WTC11 (cell line): Measurements from ENCODE around the gene GRK4. TPM values are rescaled to one million over a fixed set of nuclear protein-coding genes. Genes with fewer than 3 reads are reported as not detected.

Experiments
- ATAC-seq: fragments of 200-7000 bp; cut with Tn5 transposase; 2 replicates; pipeline ENCODE4 v1.10.0; 2021; ENCODE audit warnings: mild to moderate bottlenecking, moderate library complexity
- CTCF ChIA-PET: fragments of 300-600 bp; sonication (Branson Sonifier 250); formaldehyde crosslinking; loops from one replicate; lab custom pipeline; 2021; ENCODE audit warnings: antibody characterized with exemption; lab: Charles Lee
- POLR2A ChIA-PET: fragments of 350-600 bp; sonication (Branson Sonifier 250); formaldehyde crosslinking; loops from one replicate; lab custom pipeline; 2021; ENCODE audit warnings: antibody characterized with exemption; lab: Charles Lee
- DNase-seq: peaks from one replicate; pipeline ENCODE4 v3.0.0; 2021; ENCODE audit warnings: low spot score
- H3K27ac Mint-ChIP-seq: 2 replicates; pipeline ENCODE4 v1.8.0; 2021; ENCODE audit warnings: mixed read lengths
- H3K27me3 Mint-ChIP-seq: 2 replicates; pipeline ENCODE4 v1.8.0; 2021; ENCODE audit warnings: low read depth, mild to moderate bottlenecking, moderate library complexity, mixed read lengths
- H3K36me3 Mint-ChIP-seq: 2 replicates; pipeline ENCODE4 v1.8.0; 2021; ENCODE audit warnings: mixed read lengths
- H3K4me1 Mint-ChIP-seq: 2 replicates; pipeline ENCODE4 v1.8.0; 2022; ENCODE audit warnings: mixed read lengths
- H3K4me3 Mint-ChIP-seq: 2 replicates; pipeline ENCODE4 v1.8.0; 2021; ENCODE audit warnings: mild to moderate bottlenecking, moderate library complexity, mixed read lengths
- H3K9me3 Mint-ChIP-seq: 2 replicates; pipeline ENCODE4 v1.8.0; 2021; ENCODE audit warnings: mixed read lengths
- ATF3 ChIP-seq: sonication (generic); formaldehyde crosslinking; conservative IDR thresholded peaks from 2 replicates; pipeline ENCODE4 v1.8.1; 2022; ENCODE audit warnings: mild to moderate bottlenecking, missing genetic modification reagents
- CDX4 ChIP-seq: fragments of 250-450 bp; sonication (Bioruptor Pico); IDR thresholded peaks from 2 replicates; pipeline ENCODE4 v1.9.0; 2021; ENCODE audit warnings: moderate library complexity, mild to moderate bottlenecking, inconsistent platforms, borderline replicate concordance
- CREB1 ChIP-seq: sonication (generic); formaldehyde crosslinking; IDR thresholded peaks from 2 replicates; pipeline ENCODE4 v1.8.0; 2023; ENCODE audit warnings: mild to moderate bottlenecking, missing genetic modification reagents
- ELF4 ChIP-seq: sonication (generic); formaldehyde crosslinking; IDR thresholded peaks from 2 replicates; pipeline ENCODE4 v1.8.1; 2022; ENCODE audit warnings: low read depth, mild to moderate bottlenecking, moderate library complexity, missing genetic modification reagents
- ESRRA ChIP-seq: sonication (generic); formaldehyde crosslinking; IDR thresholded peaks from 2 replicates; pipeline ENCODE4 v1.8.1; 2022; ENCODE audit warnings: mild to moderate bottlenecking, missing genetic modification reagents, borderline replicate concordance
- FOXP4 ChIP-seq: sonication (generic); formaldehyde crosslinking; IDR thresholded peaks from 2 replicates; pipeline ENCODE4 v1.8.0; 2022; ENCODE audit warnings: mild to moderate bottlenecking, missing genetic modification reagents
- GABPB1 ChIP-seq: sonication (generic); formaldehyde crosslinking; IDR thresholded peaks from 2 replicates; pipeline ENCODE4 v1.8.1; 2023; ENCODE audit warnings: mild to moderate bottlenecking, missing genetic modification reagents
- HMGA2 ChIP-seq: fragments of 250-450 bp; sonication (Bioruptor Pico); IDR thresholded peaks from 2 replicates; pipeline ENCODE4 v1.4.0; 2021; ENCODE audit warnings: mild to moderate bottlenecking, moderate library complexity
- HMGXB4 ChIP-seq: sonication (generic); formaldehyde crosslinking; IDR thresholded peaks from 2 replicates; pipeline ENCODE4 v1.8.1; 2023; ENCODE audit warnings: mild to moderate bottlenecking, moderate library complexity, missing genetic modification reagents
- MAX ChIP-seq: sonication (generic); formaldehyde crosslinking; IDR thresholded peaks from 2 replicates; pipeline ENCODE4 v1.8.0; 2022; ENCODE audit warnings: mild to moderate bottlenecking, missing genetic modification reagents
- MYBL2 ChIP-seq: sonication (generic); formaldehyde crosslinking; IDR thresholded peaks from 2 replicates; pipeline ENCODE4 v1.8.1; 2023; ENCODE audit warnings: mild to moderate bottlenecking, moderate library complexity, missing genetic modification reagents
- NFATC4 ChIP-seq: fragments of 250-450 bp; sonication (Bioruptor Pico); IDR thresholded peaks from 2 replicates; pipeline ENCODE4 v1.9.0; 2021; ENCODE audit warnings: mild to moderate bottlenecking
- NFE2L1 ChIP-seq: sonication (generic); formaldehyde crosslinking; IDR thresholded peaks from 2 replicates; pipeline ENCODE4 v1.8.1; 2023; ENCODE audit warnings: missing genetic modification reagents
- OVOL2 ChIP-seq: fragments of 250-450 bp; sonication (Bioruptor Pico); IDR thresholded peaks from 2 replicates; pipeline ENCODE4 v1.9.0; 2021; ENCODE audit warnings: mild to moderate bottlenecking, borderline replicate concordance
- PRDM15 ChIP-seq: sonication (generic); formaldehyde crosslinking; IDR thresholded peaks from 2 replicates; pipeline ENCODE4 v1.8.0; 2022; ENCODE audit warnings: missing genetic modification reagents
- RELA ChIP-seq: sonication (generic); formaldehyde crosslinking; IDR thresholded peaks from 2 replicates; pipeline ENCODE4 v1.8.1; 2022; ENCODE audit warnings: missing genetic modification reagents, mild to moderate bottlenecking, borderline replicate concordance
- SMAD3 ChIP-seq: sonication (generic); formaldehyde crosslinking; IDR thresholded peaks from 2 replicates; pipeline ENCODE4 v1.8.0; 2022; ENCODE audit warnings: missing genetic modification reagents, mild to moderate bottlenecking, borderline replicate concordance
- TCF7 ChIP-seq: sonication (generic); formaldehyde crosslinking; IDR thresholded peaks from 2 replicates; pipeline ENCODE4 v1.8.0; 2022; ENCODE audit warnings: mild to moderate bottlenecking, low read depth, missing genetic modification reagents, moderate library complexity
- USF1 ChIP-seq: sonication (generic); formaldehyde crosslinking; IDR thresholded peaks from 2 replicates; pipeline ENCODE4 v1.8.0; 2022; ENCODE audit warnings: mild to moderate bottlenecking, missing genetic modification reagents
- ZMAT4 ChIP-seq: fragments of 250-450 bp; sonication (Bioruptor Pico); IDR thresholded peaks from 2 replicates; pipeline ENCODE4 v1.9.0; 2021; ENCODE audit warnings: mild to moderate bottlenecking
- ZNF317 ChIP-seq: sonication (generic); formaldehyde crosslinking; IDR thresholded peaks from 2 replicates; pipeline ENCODE4 v1.8.1; 2023; ENCODE audit warnings: low read depth, mild to moderate bottlenecking, moderate library complexity, missing genetic modification reagents, borderline replicate concordance
- total RNA-seq: library from RNA; stranded (reverse); gene quantifications from 3 replicates; pipeline ENCODE4 v1.2.3, GENCODE V29; 2021

Gene GRK4
- total RNA-seq, 1 experiment from 2014 or later = 1.4 TPM

GRCh38 chr4:2932321-2932950, 30.9 kb upstream of the GRK4 start (continued):
- TF ChIP-seq PRDM15 = no peak
- no peak for TF ChIP-seq ESRRA (CRISPR knock-in tag)
- no peak for TF ChIP-seq NFATC4 (CRISPR knock-in tag)
- TF ChIP-seq ELF4 = no peak
- no peak for TF ChIP-seq HMGA2 (CRISPR knock-in tag)
- no peak for TF ChIP-seq GABPB1 (CRISPR knock-in tag)
- TF ChIP-seq SMAD3 = no peak
- TF ChIP-seq ZMAT4 (CRISPR knock-in tag) = no peak
- no peak for TF ChIP-seq ATF3 (CRISPR knock-in tag)
- no peak for TF ChIP-seq RELA (CRISPR knock-in tag)
- TF ChIP-seq, all 79 proteins: peak for 0

- peaks cover 19% of the 10 kb centered on the region for H3K36me3 Mint-ChIP-seq
- ChIA-PET CTCF (interaction anchor here (1.1 kb wide), 1 partner anchor 169 kb away, joined by 3 read pairs; no protein-coding TSS in a partner anchor), POLR2A (no interaction called here)
- H3K4me1 Mint-ChIP-seq = peaks cover 26% of the 10 kb centered on the region
- DNase-seq (no peak), ATAC-seq (no peak)
- TF ChIP-seq ZNF317 (no peak), OVOL2 (CRISPR knock-in tag) (no peak), TCF7 (CRISPR knock-in tag) (no peak), NFE2L1 (CRISPR knock-in tag) (no peak)
- H3K27ac Mint-ChIP-seq = peak overlapping the region; percentile 95
- peak overlapping the region; percentile 67 for H3K4me3 Mint-ChIP-seq
- H3K27me3 Mint-ChIP-seq = no peaks in the 10 kb centered on the region
- no peaks in the 10 kb centered on the region for H3K9me3 Mint-ChIP-seq
Measured at GRCh38 chr4:2932951-2933565, 30.3 kb upstream of the GRK4 start.

- Mint-ChIP-seq H3K4me1 (peaks cover 26% of the 10 kb centered on the region), H3K27me3 (no peaks in the 10 kb centered on the region), H3K36me3 (peaks cover 19% of the 10 kb centered on the region), H3K9me3 (no peaks in the 10 kb centered on the region), H3K27ac (no peak overlapping the region; the same call in 1 of the 2 replicates), H3K4me3 (peak overlapping the region; percentile 67)
- CTCF ChIA-PET = interaction anchor here (1.1 kb wide), 1 partner anchor 169 kb away, joined by 3 read pairs; no protein-coding TSS in a partner anchor
- ATAC-seq (peak; percentile 5), DNase-seq (no peak)
- POLR2A ChIA-PET = no interaction called here
- no peak for TF ChIP-seq FOXP4 (CRISPR knock-in tag)
- no peak for TF ChIP-seq CDX4 (CRISPR knock-in tag)
- no peak for TF ChIP-seq MYBL2 (CRISPR knock-in tag)
- no peak for TF ChIP-seq ATF3 (CRISPR knock-in tag)
- no peak for TF ChIP-seq CREB1 (CRISPR knock-in tag)
- TF ChIP-seq HMGXB4 (CRISPR knock-in tag) = peak; percentile 44; the same call in 1 of the 2 replicates
- peak; percentile 61; the same call in 1 of the 2 replicates for TF ChIP-seq MAX (CRISPR knock-in tag)
- TF ChIP-seq USF1 = 0 out of 2 replicates have a peak, but pooled peaks have one; percentile 13
- TF ChIP-seq ZNF317 = 0 out of 2 replicates have a peak, but pooled peaks have one; percentile 45
Measured at GRCh38 chr4:2933566-2934076, 29.8 kb upstream of the GRK4 start.
